PC-9 (cell line): ENCODE data around the gene MYLK. TPM values are rescaled to one million over a fixed set of nuclear protein-coding genes. Genes with fewer than 3 reads are reported as not detected.
A peak's percentile ranks its signal among the peaks of the same experiment; 100 is the strongest.

Source experiments
- BruUV-seq: library from RNA; stranded (reverse); fragments of 400-500 nt; replicated peaks from 2 replicates; lab custom pipeline; 2021; lab: Mats Ljungman, UMichigan
- CTCF ChIA-PET: fragments of 300-600 bp; sonication (Branson Sonifier 250); formaldehyde crosslinking; loops from one replicate; lab custom pipeline; 2022; ENCODE audit warnings: antibody characterized with exemption; lab: Charles Lee
- POLR2A ChIA-PET: fragments of 300-600 bp; sonication (Branson Sonifier 250); formaldehyde crosslinking; loops from one replicate; lab custom pipeline; 2022; ENCODE audit warnings: antibody characterized with exemption; ENCODE audit not compliant: unreplicated experiment; lab: Charles Lee
- DNase-seq, 2 experiments: peaks; one replicate each; pipeline versions ENCODE4 v3.0.0 to v3.0.0-alpha.2; 2015 to 2022; ENCODE audit warnings: mixed read lengths in 1 of 2
- H2AFZ ChIP-seq: fragments of 200-600 bp; sonication (generic); 2 replicates; pipeline ENCODE4 v1.8.1; 2017; ENCODE audit warnings: antibody characterized with exemption
- H3F3A ChIP-seq: fragments of 200-600 bp; sonication (generic); 2 replicates; pipeline ENCODE4 v1.8.1; 2017; ENCODE audit warnings: antibody characterized with exemption, mild to moderate bottlenecking, low read depth; ENCODE audit not compliant: insufficient read depth
- H3K27ac ChIP-seq: fragments of 200-600 bp; sonication (generic); 2 replicates; pipeline ENCODE4 v1.6.1; 2016; ENCODE audit warnings: mixed run types
- H3K27me3 ChIP-seq: fragments of 200-600 bp; sonication (generic); 2 replicates; pipeline ENCODE4 v1.6.1; 2016; ENCODE audit warnings: low read depth, mixed run types; ENCODE audit not compliant: insufficient read depth
- H3K36me3 ChIP-seq: fragments of 200-600 bp; sonication (generic); 2 replicates; pipeline ENCODE4 v1.6.1; 2016; ENCODE audit warnings: low read depth, mixed run types
- H3K4me1 ChIP-seq: fragments of 200-600 bp; sonication (generic); replicated peaks from 2 replicates; pipeline ENCODE4 v1.6.1; 2016; ENCODE audit warnings: mixed run types; ENCODE audit not compliant: insufficient read depth
- H3K4me2 ChIP-seq: fragments of 200-600 bp; sonication (generic); 2 replicates; pipeline ENCODE4 v1.6.1; 2017; ENCODE audit warnings: mixed run types
- H3K4me3 ChIP-seq: fragments of 200-600 bp; sonication (generic); 2 replicates; pipeline ENCODE4 v1.6.1; 2016; ENCODE audit warnings: mixed run types
- H3K79me2 ChIP-seq: fragments of 200-600 bp; sonication (generic); 2 replicates; pipeline ENCODE4 v1.6.1; 2017; ENCODE audit warnings: low read depth, mixed run types
- H3K9me2 ChIP-seq: fragments of 200-600 bp; sonication (generic); 2 replicates; pipeline ENCODE4 v1.8.1; 2017; ENCODE audit warnings: mild to moderate bottlenecking; ENCODE audit not compliant: insufficient read depth
- H3K9me3 ChIP-seq: fragments of 200-600 bp; sonication (generic); 2 replicates; pipeline ENCODE4 v1.8.1; 2016; ENCODE audit warnings: low read depth; ENCODE audit not compliant: insufficient read depth
- H4K20me1 ChIP-seq: fragments of 200-600 bp; sonication (generic); 2 replicates; pipeline ENCODE4 v1.8.1; 2017; ENCODE audit not compliant: insufficient read depth
- CTCF ChIP-seq: fragments of 200-600 bp; sonication (generic); conservative IDR thresholded peaks from 2 replicates; pipeline ENCODE4 v1.6.1; 2017; ENCODE audit warnings: mixed run types, antibody characterized with exemption, mild to moderate bottlenecking, moderate library complexity
- EZH2 ChIP-seq: fragments of 200-600 bp; sonication (generic); IDR thresholded peaks from 2 replicates; pipeline ENCODE4 v1.8.0; 2017; ENCODE audit warnings: antibody characterized with exemption, low read depth
- intact Hi-C: fragments of 100-400 bp; cut with micrococcal nuclease; formaldehyde crosslinking; loops from one replicate; pipeline ENCODE4 v1.10.0; 2022; ENCODE audit not compliant: unreplicated experiment
- total RNA-seq: library from RNA; stranded (reverse); gene quantifications from 2 replicates; pipeline ENCODE4 v1.2.3, GENCODE V29; 2021

The MYLK gene
- total RNA-seq, 1 experiment from 2014 or later = 0.72 TPM

GRCh38 chr3:123907720-123908119 is 23.6 kb upstream of the MYLK start:
- intact Hi-C loops = no loop called here
- no peak overlapping the region for H2AFZ ChIP-seq
- BruUV-seq = no TSS peak
- H3F3A ChIP-seq = no peaks in the 10 kb centered on the region
- no peaks in the 10 kb centered on the region for H3K79me2 ChIP-seq
- no peak overlapping the region for H3K4me3 ChIP-seq
- no peaks in the 10 kb centered on the region for H3K27me3 ChIP-seq
- H3K4me1 ChIP-seq = no peaks in the 10 kb centered on the region
- H4K20me1 ChIP-seq = no peaks in the 10 kb centered on the region
- DNase-seq = no peak
- no peaks in the 10 kb centered on the region for H3K9me3 ChIP-seq
- no peak overlapping the region for H3K27ac ChIP-seq
- H3K4me2 ChIP-seq = no peak overlapping the region
- H3K9me2 ChIP-seq = no peaks in the 10 kb centered on the region
- TF ChIP-seq EZH2 = no peak
- no peak for TF ChIP-seq CTCF
- ChIA-PET POLR2A (no interaction called here), CTCF (interaction anchor here (0.6 kb wide), 1 partner anchor 53 kb away, joined by 4 read pairs; the partner anchor contains the start of gene CCDC14)
- no peaks in the 10 kb centered on the region for H3K36me3 ChIP-seq

- no peaks in the 10 kb centered on the region for H3K79me2 ChIP-seq
- H4K20me1 ChIP-seq = no peaks in the 10 kb centered on the region
- no peaks in the 10 kb centered on the region for H3K9me2 ChIP-seq
- no peaks in the 10 kb centered on the region for H3K27me3 ChIP-seq
- no peak overlapping the region for H2AFZ ChIP-seq
- H3K4me3 ChIP-seq = no peak overlapping the region
- ChIA-PET CTCF (interaction anchor here (0.6 kb wide), 1 partner anchor 41 kb away, joined by 3 read pairs; no protein-coding TSS in a partner anchor), POLR2A (interaction anchor here (0.6 to 0.7 kb wide), 2 partner anchors 17 to 18 kb away, joined by 8 to 10 read pairs; no protein-coding TSS in a partner anchor)
- H3F3A ChIP-seq = no peaks in the 10 kb centered on the region
- DNase-seq = peak in 1 of 2 experiments; percentile 46
- BruUV-seq = no TSS peak
- no peaks in the 10 kb centered on the region for H3K36me3 ChIP-seq
- H3K4me2 ChIP-seq = no peak overlapping the region
- H3K27ac ChIP-seq = no peak overlapping the region
- no peaks in the 10 kb centered on the region for H3K4me1 ChIP-seq
- H3K9me3 ChIP-seq = no peaks in the 10 kb centered on the region
- intact Hi-C loops = no loop called here
- TF ChIP-seq CTCF (no peak), EZH2 (no peak)
Observed at GRCh38 chr3:123899300-123899865, 15.3 kb upstream of the MYLK start.

GRCh38 chr3:123893012-123893411 is 8.9 kb upstream of the MYLK start:
- Histone ChIP-seq H4K20me1 (no peaks in the 10 kb centered on the region), H3K4me2 (no peak overlapping the region), H3K9me3 (peaks cover 13% of the 10 kb centered on the region; the same call in 1 of the 2 replicates), H2AFZ (no peak overlapping the region), H3K4me3 (no peak overlapping the region), H3K27ac (no peak overlapping the region), H3F3A (no peaks in the 10 kb centered on the region), H3K9me2 (no peaks in the 10 kb centered on the region), H3K36me3 (no peaks in the 10 kb centered on the region), H3K4me1 (no peaks in the 10 kb centered on the region), H3K27me3 (no peaks in the 10 kb centered on the region), H3K79me2 (no peaks in the 10 kb centered on the region)
- no peak for DNase-seq
- ChIA-PET CTCF (no interaction called here), POLR2A (no interaction called here)
- TF ChIP-seq CTCF (no peak), EZH2 (no peak)
- intact Hi-C loops = no loop called here
- no TSS peak for BruUV-seq
